K562 (cell line): Measurements from ENCODE around the gene AKT1S1. TPM values are rescaled to one million over a fixed set of nuclear protein-coding genes. Genes with fewer than 3 reads are reported as not detected.
A peak's percentile ranks its signal among the peaks of the same experiment; 100 is the strongest.

Experiments used
- ATAC-seq: fragments of 200-7000 bp; cut with Tn5 transposase; 3 replicates; pipeline ENCODE4 v1.9.1; 2020; ENCODE audit warnings: moderate library complexity
- BruUV-seq: library from RNA; stranded (reverse); fragments of 400-500 nt; replicated peaks from 2 replicates; lab custom pipeline; 2021; lab: Mats Ljungman, UMichigan
- CTCF ChIA-PET: fragments of 300-600 bp; formaldehyde crosslinking; extraction: SDS; loops from one replicate; lab custom pipeline; 2021; ENCODE audit warnings: low intra/inter-chr PET ratio; lab: Yijun Ruan, JAX
- POLR2A ChIA-PET: fragments of 300-600, 350-650 bp; sonication (Branson Sonifier 250); formaldehyde crosslinking; extraction: SDS; loops from one replicate; lab custom pipeline; 2021; ENCODE audit warnings: antibody characterized with exemption, inconsistent platforms; lab: Yijun Ruan, JAX
- DNase-seq, 4 experiments: peaks; one replicate each; pipeline versions ENCODE4 v3.0.0 to v3.0.0-alpha.2; 2011 to 2018; ENCODE audit warnings: low spot score in 3 of 4, mixed read lengths in 3 of 4; ENCODE audit errors: extremely low read depth in 1 of 4
- FAIRE-seq: peaks from 2 replicates; lab custom pipeline; 2011; peaks lifted over from hg19 to GRCh38; lab: Jason Lieb, UNC
- H2AFZ ChIP-seq: 2 replicates; pipeline ENCODE4 v1.6.0; 2011; ENCODE audit warnings: low read depth, low read length, control low read depth, inconsistent platforms
- H3K27ac ChIP-seq: fragments of 200-600 bp; 3 replicates; pipeline ENCODE4 v1.8.0; 2011; ENCODE audit warnings: low read depth, mild to moderate bottlenecking, control low read depth, inconsistent platforms, low read length, moderate library complexity, mixed read lengths; ENCODE audit errors: extremely low read depth
- H3K27me3 ChIP-seq, 2 experiments: fragments of 300-600 bp in 1 of 2; 2 replicates in 1 of 2; 3 replicates in 1 of 2; pipeline versions ENCODE4 v1.6.0 to v1.8.0; 2011; ENCODE audit warnings: inconsistent platforms in 2 of 2, low read length in 2 of 2, mild to moderate bottlenecking in 1 of 2, mixed read lengths in 1 of 2, moderate library complexity in 1 of 2; ENCODE audit not compliant: control insufficient read depth in 2 of 2, insufficient read depth in 2 of 2
- H3K36me3 ChIP-seq: fragments of 300-600 bp; 3 replicates; pipeline ENCODE4 v1.8.0; 2011; ENCODE audit warnings: mild to moderate bottlenecking, low read length, inconsistent platforms; ENCODE audit not compliant: control insufficient read depth, insufficient read depth
- H3K4me1 ChIP-seq, 2 experiments: fragments of 200-600 bp in 1 of 2; replicated peaks in 1 of 2; 2 replicates in 1 of 2; 3 replicates in 1 of 2; pipeline versions ENCODE4 v1.5.1 to v1.8.0; 2011; ENCODE audit warnings: inconsistent platforms in 2 of 2, low read length in 2 of 2, mild to moderate bottlenecking in 1 of 2, mixed read lengths in 1 of 2, moderate library complexity in 1 of 2; ENCODE audit not compliant: control insufficient read depth in 2 of 2, insufficient read depth in 2 of 2
- H3K4me2 ChIP-seq: 2 replicates; pipeline ENCODE4 v1.6.1; 2011; ENCODE audit warnings: low read length, control low read depth, inconsistent platforms, mixed read lengths; ENCODE audit not compliant: insufficient read depth
- H3K4me3 ChIP-seq: fragments of 200-600 bp; sonication (generic), shearing (Covaris generic); 2 replicates; pipeline ENCODE4 v1.5.1; 2016; ENCODE audit warnings: control low read depth, inconsistent platforms
- H3K79me2 ChIP-seq: fragments of 200-600 bp; 3 replicates; pipeline ENCODE4 v1.8.0; 2011; ENCODE audit warnings: low read length, inconsistent platforms; ENCODE audit not compliant: control insufficient read depth, insufficient read depth
- H3K9ac ChIP-seq, 2 experiments: 2 replicates each; pipeline versions ENCODE4 v1.6.0 to v1.6.1; 2011; ENCODE audit warnings: low read depth in 2 of 2, low read length in 2 of 2, control low read depth in 1 of 2, inconsistent platforms in 1 of 2, mild to moderate bottlenecking in 1 of 2, mixed read lengths in 1 of 2; ENCODE audit not compliant: insufficient read depth in 1 of 2
- H3K9me1 ChIP-seq: one replicate; pipeline ENCODE4 v1.6.0; 2011; ENCODE audit warnings: inconsistent platforms, mild to moderate bottlenecking, low read length, moderate library complexity; ENCODE audit not compliant: control insufficient read depth, insufficient read depth
- H3K9me3 ChIP-seq: replicated peaks from 2 replicates; pipeline ENCODE4 v1.5.1; 2011; ENCODE audit warnings: low read depth, low read length, inconsistent platforms; ENCODE audit not compliant: control insufficient read depth, insufficient read depth
- H4K20me1 ChIP-seq: replicated peaks from 2 replicates; pipeline ENCODE4 v1.6.1; 2011; ENCODE audit warnings: low read length, inconsistent platforms, mixed read lengths; ENCODE audit not compliant: control insufficient read depth, insufficient read depth
- CBX5 ChIP-seq: IDR thresholded peaks from 2 replicates; pipeline ENCODE4 v1.6.1; 2014; ENCODE audit warnings: low read depth, borderline replicate concordance
- EGR1 ChIP-seq: fragments of 450-650 bp; conservative IDR thresholded peaks from 2 replicates; pipeline ENCODE4 v1.6.1; 2017; ENCODE audit warnings: mild to moderate bottlenecking
- MCM3 ChIP-seq: fragments of 450-650 bp; IDR thresholded peaks from 2 replicates; pipeline ENCODE4 v1.6.1; 2016
- MNT ChIP-seq, 2 experiments: fragments of 450-650 bp; conservative IDR thresholded peaks; 2 replicates each; pipeline ENCODE4 v1.6.1; 2017; ENCODE audit warnings: mild to moderate bottlenecking in 2 of 2, moderate library complexity in 2 of 2
- NCOA6 ChIP-seq: fragments of 450-650 bp; IDR thresholded peaks from 2 replicates; pipeline ENCODE4 v1.6.1; 2017; ENCODE audit warnings: mild to moderate bottlenecking
- RBBP5 ChIP-seq: fragments of 200-600 bp; sonication (generic); IDR thresholded peaks from 2 replicates; pipeline ENCODE4 v1.6.1; 2012; ENCODE audit warnings: borderline replicate concordance, mild to moderate bottlenecking, low read length, control low read depth, inconsistent platforms; ENCODE audit not compliant: insufficient read depth, poor library complexity, severe bottlenecking
- RUNX1 ChIP-seq: sonication (generic); IDR thresholded peaks from 2 replicates; pipeline ENCODE4 v1.6.1; 2016; ENCODE audit warnings: antibody characterized with exemption, low read depth
- TSHZ1 ChIP-seq: fragments of 250-450 bp; sonication (Bioruptor Pico); IDR thresholded peaks from 2 replicates; pipeline ENCODE4 v1.4.0; 2020; ENCODE audit warnings: mild to moderate bottlenecking, moderate library complexity
- ZNF639 ChIP-seq, 2 experiments: fragments of 200-800 bp in 1 of 2; sonication (Bioruptor generic) in 1 of 2; sonication (generic) in 1 of 2; formaldehyde crosslinking in 1 of 2; IDR thresholded peaks in 1 of 2; conservative IDR thresholded peaks in 1 of 2; 2 replicates each; pipeline versions ENCODE4 v1.5.0 to v1.6.1; 2016 to 2020; ENCODE audit warnings: missing compliant biosample characterization in 1 of 2, missing genetic modification characterization in 1 of 2, missing genetic modification reagents in 1 of 2
- whole genome bisulfite sequencing: fragments of 100-300 bp; shearing (Covaris generic); methylation state at CpG from one replicate; pipeline ENCODE4 v1.1.6; 2016; ENCODE audit warnings: low coverage, mixed read lengths; ENCODE audit not compliant: insufficient coverage; ENCODE audit errors: missing lambda C conversion rate; 5-methylcytosine and 5-hydroxymethylcytosine counted together
- in situ Hi-C: fragments of 300-500 bp; cut with MboI; formaldehyde crosslinking; loops from 4 replicates; pipeline ENCODE4 v1.15.0; 2018; ENCODE audit warnings: inconsistent platforms, mixed read lengths
- intact Hi-C: fragments of 100-400 bp; cut with micrococcal nuclease; formaldehyde crosslinking; loops from 2 replicates; pipeline ENCODE4 v1.14.2; 2022
- polyA plus RNA-seq, 8 experiments: library from polyadenylated mRNA; depleted of rRNA in 4 of 8; stranded (reverse) in 5 of 8; unstranded in 3 of 8; fragments of >200 nt; fragmentation: Nextera tagmentation in 2 of 8; fragmentation: Illumina TruSeq in 1 of 8; extraction: Ambion mirVana in 2 of 8; extraction: Trizol in 1 of 8; gene quantifications; 2 replicates each; pipeline versions ENCODE4 v1.2.1 to v1.2.3, GENCODE V29; 2011 to 2014; ENCODE audit warnings: inconsistent platforms in 1 of 8, missing spikeins in 1 of 8
- total RNA-seq, 7 experiments: library from RNA; depleted of rRNA in 6 of 7; stranded (reverse); fragments of >200 nt in 6 of 7; fragmentation: Illumina TruSeq in 2 of 7; extraction: Trizol in 2 of 7; gene quantifications; 2 replicates each; pipeline versions ENCODE4 v1.2.1 to v1.2.3, GENCODE V29; 2011 to 2021; ENCODE audit warnings: low replicate concordance in 1 of 7

The AKT1S1 gene
- total and polyA plus RNA-seq, 9 of the 15 experiments (the other 6 are each of a cell fraction or from before 2014, with no cell fraction given): 1.2 to 50.3 (median 17.1) TPM

- DNase-seq (peak; percentile 55 to 89 (median 77)), ATAC-seq (no peak), FAIRE-seq (no peak)
- H3K79me2 ChIP-seq: peaks cover 54% of the 10 kb centered on the region
- H3K4me1 ChIP-seq: peaks cover 39 to 70% of the 10 kb centered on the region in 2 experiments
- peaks cover 42% of the 10 kb centered on the region for H3K36me3 ChIP-seq
- no TSS peak for BruUV-seq
- WGBS: 5% methylated on average over 39 of the region's 78 CpGs
- peaks cover 11% of the 10 kb centered on the region for H3K9me1 ChIP-seq
- CTCF ChIA-PET: no interaction called here
- peaks cover 16% of the 10 kb centered on the region for H4K20me1 ChIP-seq
- H3K9me3 ChIP-seq: 0 out of 2 replicates have a peak, but pooled peaks cover 6% of the 10 kb centered on the region
- intact Hi-C loops (no loop called here), in situ Hi-C loops (no loop called here)
- H3K27me3 ChIP-seq: no peaks in the 10 kb centered on the region
- H3K9ac ChIP-seq: peak overlapping the region; percentile 97 to 99
- H3K4me3 ChIP-seq: peak overlapping the region; percentile 87
- H3K27ac ChIP-seq: peak overlapping the region; percentile 100
- peak overlapping the region; percentile 97; the same call in 1 of the 2 replicates for H2AFZ ChIP-seq
- POLR2A ChIA-PET: interaction anchor here (1.0 to 1.7 kb wide), 4 partner anchors 9 to 22 kb away, joined by 5 to 6 read pairs (median 5); no protein-coding TSS in a partner anchor
- H3K4me2 ChIP-seq: peak overlapping the region; percentile 92
- no peak for TF ChIP-seq ZNF639 (CRISPR knock-in tag; conservative IDR thresholded peaks at IDR 0.05 in 1 of 2, IDR thresholded peaks at IDR 0.05 in 1 of 2)
- TF ChIP-seq EGR1: peak; percentile 67
- TF ChIP-seq MCM3: no peak
- no peak for TF ChIP-seq CBX5
- TF ChIP-seq RUNX1: no peak
- no peak for TF ChIP-seq RBBP5
- no peak for TF ChIP-seq NCOA6
- TF ChIP-seq MNT (conservative IDR thresholded peaks at IDR 0.05): peak in 1 of 2 experiments; percentile 41; a peak in 1 of 4 replicates
- no peak for TF ChIP-seq TSHZ1
Measured at GRCh38 chr19:49851456-49852259, 25.5 kb downstream of the AKT1S1 start.
